Uterus (tissue), 4 donors: Measurements from ENCODE around the gene CAMK1D. TPM values are rescaled to one million over a fixed set of nuclear protein-coding genes. Genes with fewer than 3 reads are reported as not detected.

Experiments
- DNase-seq, 2 donors: peaks; one replicate each; pipeline ENCODE4 v3.0.0-alpha.2; 2019 to 2020
- H3K27ac ChIP-seq, 2 donors: fragments of 200-600 bp; sonication (generic); 1 replicate in 1 of 2; 2 replicates in 1 of 2; pipeline ENCODE4 v1.5.1; 2016 to 2018
- H3K27me3 ChIP-seq, 2 donors: fragments of 200-600 bp; sonication (generic); one replicate each; pipeline ENCODE4 v1.5.1; 2018 to 2019; ENCODE audit warnings: control low read depth in 1 of 2
- H3K36me3 ChIP-seq, 2 donors: fragments of 200-600 bp; sonication (generic); one replicate each; pipeline ENCODE4 v1.5.1; 2019; ENCODE audit warnings: control low read depth in 1 of 2
- H3K4me1 ChIP-seq, 2 donors: fragments of 200-600 bp; sonication (generic); one replicate each; pipeline ENCODE4 v1.5.1; 2018 to 2019; ENCODE audit warnings: control low read depth in 1 of 2
- H3K4me3 ChIP-seq, 2 donors: fragments of 200-600 bp; sonication (generic); 1 replicate in 1 of 2; 2 replicates in 1 of 2; pipeline ENCODE4 v1.5.1; 2018 to 2019; ENCODE audit warnings: mild to moderate bottlenecking in 1 of 2
- H3K9me3 ChIP-seq, 2 donors: fragments of 200-600 bp; sonication (generic); one replicate each; pipeline ENCODE4 v1.5.1; 2019; ENCODE audit warnings: control low read depth in 1 of 2
- CTCF ChIP-seq, 4 experiments: fragments of 200-600 bp in 2 of 4; fragments of 450-650 bp in 2 of 4; sonication (generic) in 2 of 4; IDR thresholded peaks; one replicate each; pipeline ENCODE4 v1.5.1; 2016 to 2019; ENCODE audit warnings: antibody characterized with exemption in 4 of 4, mild to moderate bottlenecking in 2 of 4, moderate library complexity in 1 of 4
- POLR2A ChIP-seq, 2 donors: fragments of 450-650 bp; IDR thresholded peaks; one replicate each; pipeline ENCODE4 v1.6.1; 2016; ENCODE audit warnings: antibody characterized with exemption in 2 of 2, mild to moderate bottlenecking in 1 of 2, moderate library complexity in 1 of 2
- intact Hi-C: fragments of 100-400 bp; cut with DNase I; formaldehyde crosslinking; loops from one replicate; pipeline ENCODE4 v1.15.1; 2023; ENCODE audit warnings: low total_unique reads
- total RNA-seq, 4 donors: library from RNA; depleted of rRNA in 3 of 4; stranded (reverse); fragments of >200 nt in 3 of 4; gene quantifications; one replicate each; pipeline versions ENCODE4 v1.1.0 to v1.2.4, GENCODE V29; 2014 to 2023
- donor health status: DM: yes; HTN: yes; CAD: no.

Gene CAMK1D
- total RNA-seq, 4 donors from 2014 or later: 3.5 to 48.4 (median 10.8) TPM

GRCh38 chr10:12319076-12319475 lies 30.3 kb upstream of the CAMK1D start:
- Histone ChIP-seq H3K9me3 (no peaks in the 10 kb centered on the region), H3K27me3 (no peaks in the 10 kb centered on the region), H3K27ac (no peak overlapping the region), H3K36me3 (no peaks in the 10 kb centered on the region), H3K4me1 (no peaks in the 10 kb centered on the region), H3K4me3 (no peak overlapping the region)
- intact Hi-C loops: no loop called here
- TF ChIP-seq CTCF (IDR thresholded peaks at IDR 0.05) (no peak), POLR2A (IDR thresholded peaks at IDR 0.05) (no peak)
- DNase-seq: no peak

GRCh38 chr10:12320892-12321291 lies 28.5 kb upstream of the CAMK1D start:
- Histone ChIP-seq H3K4me1 (no peaks in the 10 kb centered on the region), H3K9me3 (no peaks in the 10 kb centered on the region), H3K27ac (no peak overlapping the region), H3K36me3 (no peaks in the 10 kb centered on the region), H3K4me3 (no peak overlapping the region), H3K27me3 (no peaks in the 10 kb centered on the region)
- no peak for DNase-seq
- no peak for TF ChIP-seq CTCF (IDR thresholded peaks at IDR 0.05)
- no peak for TF ChIP-seq POLR2A (IDR thresholded peaks at IDR 0.05)
- intact Hi-C loops: no loop called here

- no peaks in the 10 kb centered on the region for H3K36me3 ChIP-seq
- no peaks in the 10 kb centered on the region for H3K27me3 ChIP-seq
- H3K4me3 ChIP-seq: no peak overlapping the region
- no peak overlapping the region for H3K27ac ChIP-seq
- no peaks in the 10 kb centered on the region for H3K9me3 ChIP-seq
- no peaks in the 10 kb centered on the region for H3K4me1 ChIP-seq
- no peak for TF ChIP-seq POLR2A (IDR thresholded peaks at IDR 0.05)
- no peak for TF ChIP-seq CTCF (IDR thresholded peaks at IDR 0.05)
- intact Hi-C loops: no loop called here
- DNase-seq: no peak
These were observed 27.7 kb upstream of the CAMK1D start for GRCh38 chr10:12321641-12322040.

- H3K9me3 ChIP-seq: no peaks in the 10 kb centered on the region
- no peaks in the 10 kb centered on the region for H3K4me1 ChIP-seq
- no peak overlapping the region for H3K27ac ChIP-seq
- no peak for DNase-seq
- no peaks in the 10 kb centered on the region for H3K36me3 ChIP-seq
- intact Hi-C loops: no loop called here
- H3K4me3 ChIP-seq: no peak overlapping the region
- TF ChIP-seq CTCF (IDR thresholded peaks at IDR 0.05): no peak
- no peak for TF ChIP-seq POLR2A (IDR thresholded peaks at IDR 0.05)
- H3K27me3 ChIP-seq: no peaks in the 10 kb centered on the region
These were observed 26.7 kb upstream of the CAMK1D start for GRCh38 chr10:12322583-12323131.

GRCh38 chr10:12324530-12324929 lies 24.8 kb upstream of the CAMK1D start:
- H3K27me3 ChIP-seq: no peaks in the 10 kb centered on the region
- DNase-seq: no peak
- no peaks in the 10 kb centered on the region for H3K36me3 ChIP-seq
- intact Hi-C loops: no loop called here
- no peaks in the 10 kb centered on the region for H3K4me1 ChIP-seq
- TF ChIP-seq POLR2A (IDR thresholded peaks at IDR 0.05) (no peak), CTCF (IDR thresholded peaks at IDR 0.05) (no peak)
- H3K27ac ChIP-seq: no peak overlapping the region
- no peaks in the 10 kb centered on the region for H3K9me3 ChIP-seq
- no peak overlapping the region for H3K4me3 ChIP-seq
